NCI-H2196 treated with DMSO at 0.1 percent for 48 hours (cell line): ENCODE results near the gene KLF11.

Source experiments
- DNase-seq: peaks from one replicate; lab custom pipeline; 2025; ENCODE audit not compliant: unreplicated experiment; lab: John Stamatoyannopoulos, UW

The KLF11 gene

DNA sequence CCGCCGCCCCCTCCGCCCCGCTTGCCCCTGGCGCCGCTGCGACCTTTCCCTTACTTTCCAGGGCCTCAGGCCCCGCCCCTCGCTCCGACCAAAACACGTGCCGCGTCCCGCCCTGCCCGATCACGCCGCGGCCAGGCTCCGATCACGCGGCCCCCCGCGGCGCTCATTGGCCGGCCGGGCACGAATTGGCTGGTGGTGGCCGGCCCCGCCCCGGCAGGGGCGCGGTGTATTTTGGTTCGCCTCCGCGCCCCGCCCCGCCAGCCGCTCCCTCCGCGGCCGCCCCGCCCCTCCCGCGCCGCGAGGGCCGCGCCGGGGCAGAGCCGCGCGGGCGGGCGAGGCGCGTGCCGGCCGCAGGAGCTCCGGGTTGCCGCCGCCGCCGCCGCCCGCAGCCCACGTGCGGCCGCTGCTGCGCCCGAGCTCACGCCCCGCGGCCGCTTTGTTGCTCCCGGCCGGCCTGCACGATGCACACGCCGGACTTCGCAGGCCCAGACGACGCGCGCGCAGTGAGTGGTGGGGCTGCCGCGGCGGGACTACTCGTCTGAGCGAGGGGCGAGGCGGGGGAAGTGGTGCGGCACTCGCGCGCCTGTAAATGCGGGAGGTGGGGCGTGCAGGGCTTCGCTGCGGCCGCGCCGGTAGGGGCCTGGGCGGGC is at the start of gene KLF11:
Gene KLF11 (plus strand): TSS at position 295 of the 650 bp plus-strand sequence. CDS start 167 bp downstream, at position 462.
- DNase-seq, result peak; percentile 97

DNA sequence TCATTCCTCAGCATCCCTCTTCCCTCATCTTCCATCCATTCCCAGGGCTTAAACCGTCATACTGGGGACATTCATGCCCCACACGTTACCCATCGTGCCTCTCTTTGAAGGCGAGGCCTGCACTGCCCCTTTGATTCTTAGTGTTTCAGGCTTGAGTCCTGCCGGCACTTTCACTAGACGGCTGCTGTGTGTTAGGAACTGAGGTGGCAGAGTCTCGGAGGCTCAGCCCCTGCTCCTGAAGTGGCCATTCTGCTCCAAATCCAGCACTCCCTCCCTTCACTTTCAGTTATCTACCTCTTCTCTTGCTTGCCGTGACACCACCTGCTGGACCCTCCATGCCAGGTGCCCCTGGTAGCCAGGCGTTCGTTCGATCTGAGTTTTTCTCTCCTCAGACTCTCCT is 48.9 kb upstream of the KLF11 start:
- DNase-seq, result no peak

DNA sequence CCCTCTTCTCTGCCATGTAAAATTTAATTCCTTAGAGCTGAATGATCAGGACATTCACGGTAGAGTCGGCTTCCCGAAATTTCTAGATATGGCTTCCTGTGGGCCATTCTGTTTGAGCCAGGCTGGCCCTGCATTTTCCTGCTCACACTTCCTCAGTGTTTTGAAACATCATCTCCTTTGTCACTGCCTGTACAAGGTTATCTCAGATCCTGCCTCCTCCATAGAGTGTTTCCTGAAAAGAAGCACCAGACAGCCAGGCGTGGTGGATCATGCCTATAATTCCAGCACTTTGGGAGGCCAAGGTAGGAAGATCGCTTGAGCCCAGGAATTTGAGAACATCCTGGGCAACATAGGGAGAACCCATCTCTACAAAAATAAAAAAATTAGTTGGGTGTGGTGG is 48.3 kb upstream of the KLF11 start:
- no peak for DNase-seq

DNA sequence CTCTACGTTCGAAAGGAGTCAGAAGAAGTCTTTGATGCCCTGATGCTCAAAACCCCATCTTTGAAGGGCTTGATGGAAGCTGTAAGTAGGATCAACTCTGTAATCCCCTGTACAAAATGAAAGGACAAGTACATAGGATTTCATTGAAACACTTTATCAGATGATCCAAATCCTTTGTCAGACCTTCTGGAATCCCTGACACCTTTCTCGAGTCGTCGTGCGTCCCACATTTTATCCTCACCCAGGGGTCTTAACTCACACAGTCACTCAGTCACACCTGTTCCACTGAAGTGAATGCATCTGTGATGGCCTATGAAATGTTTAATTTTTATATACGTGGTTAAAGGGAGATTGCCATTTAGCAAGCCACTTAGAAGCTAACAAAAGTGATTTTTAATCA is 47.0 kb upstream of the KLF11 start:
- no peak for DNase-seq

DNA sequence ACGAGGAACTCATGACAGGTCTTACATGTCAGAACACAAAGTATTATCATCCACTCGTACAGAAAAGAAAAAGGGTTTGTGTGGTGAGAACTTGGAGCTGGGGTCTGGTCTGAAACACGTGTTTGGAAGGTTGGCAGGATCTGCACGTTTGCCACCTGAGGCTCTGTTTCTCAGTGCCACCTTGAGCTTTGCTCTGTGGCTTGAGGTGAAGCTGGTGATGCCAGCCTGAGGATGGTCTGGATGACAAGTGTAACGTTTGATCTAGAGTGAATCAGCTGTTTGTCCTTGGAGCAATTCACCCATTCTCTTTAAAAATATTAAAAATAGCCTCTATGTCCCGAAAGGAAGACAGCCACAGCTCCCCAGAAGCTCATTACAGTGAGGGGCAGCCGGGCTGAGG is 45.4 kb upstream of the KLF11 start:
- DNase-seq, result no peak

DNA sequence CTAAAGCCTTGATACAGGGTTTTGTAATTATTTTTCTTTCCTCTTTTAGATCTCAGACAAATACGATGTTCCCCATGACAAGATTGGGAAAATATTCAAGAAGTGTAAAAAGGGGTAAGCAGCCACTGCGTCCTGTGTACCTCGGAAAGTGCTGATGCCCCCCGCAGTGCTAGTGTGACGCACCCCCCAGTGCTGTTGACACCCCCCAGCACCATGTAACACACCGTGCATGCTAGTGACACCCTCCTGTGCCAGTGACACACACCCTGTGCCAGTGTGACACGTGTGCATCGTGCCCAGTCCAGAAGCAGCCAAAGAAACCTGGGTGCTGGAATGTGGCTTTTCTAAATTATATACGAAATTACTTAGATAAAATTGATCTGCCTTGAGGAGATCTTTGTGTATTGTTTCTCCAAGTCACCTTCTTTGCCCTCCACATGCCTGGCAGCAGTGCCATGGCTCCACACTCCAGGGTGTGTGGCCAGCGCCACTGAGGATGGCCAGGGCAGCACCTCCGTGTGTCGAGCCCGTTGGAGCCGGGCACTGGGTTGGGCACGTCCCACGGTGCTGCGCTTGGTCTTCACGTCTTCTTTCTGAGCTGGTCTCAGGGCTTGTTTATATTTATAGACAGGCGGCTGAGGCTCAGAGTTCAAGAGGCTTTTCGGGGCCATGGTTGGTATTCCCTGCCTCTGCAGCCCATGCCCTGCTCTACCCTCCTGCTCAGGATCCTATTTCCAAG is 44.3 kb upstream of the KLF11 start:
- no peak for DNase-seq

DNA sequence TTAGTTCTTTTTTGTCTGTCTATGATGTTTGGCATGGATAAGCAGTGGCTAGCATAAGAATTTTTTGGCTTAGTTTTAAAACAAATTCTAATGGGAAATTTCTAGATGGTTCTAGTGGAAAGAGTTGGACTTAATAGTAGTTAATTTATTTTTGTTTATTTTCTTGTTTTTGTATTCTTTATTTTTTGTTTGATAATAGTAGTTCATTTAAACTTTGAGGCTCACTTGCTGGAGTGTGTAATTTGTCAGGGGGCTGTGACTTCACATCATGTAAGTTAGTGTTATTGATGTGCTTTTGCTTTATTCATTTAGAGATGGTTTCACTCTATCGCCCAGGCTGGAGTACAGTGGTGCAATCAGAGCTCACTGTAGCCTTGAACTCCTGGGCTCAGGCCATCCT is 43.7 kb upstream of the KLF11 start:
- DNase-seq, result no peak

DNA sequence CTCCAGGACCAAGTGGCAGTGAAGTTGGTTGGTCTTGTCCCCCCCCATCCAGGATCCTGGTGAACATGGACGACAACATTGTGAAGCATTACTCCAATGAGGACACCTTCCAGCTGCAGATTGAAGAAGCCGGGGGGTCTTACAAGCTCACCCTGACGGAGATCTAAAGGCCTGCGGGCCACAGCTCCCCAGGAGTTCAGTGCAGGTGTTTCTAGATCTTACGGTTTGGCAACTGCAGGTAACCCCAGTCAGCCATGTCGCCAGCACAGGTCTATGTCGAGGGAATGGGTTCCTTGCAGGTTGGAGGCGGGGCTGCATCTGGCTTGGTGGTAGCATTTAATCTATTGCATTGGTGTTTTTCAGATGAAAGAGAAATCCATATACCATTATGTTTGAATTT is 42.8 kb upstream of the KLF11 start:
- no peak for DNase-seq

DNA sequence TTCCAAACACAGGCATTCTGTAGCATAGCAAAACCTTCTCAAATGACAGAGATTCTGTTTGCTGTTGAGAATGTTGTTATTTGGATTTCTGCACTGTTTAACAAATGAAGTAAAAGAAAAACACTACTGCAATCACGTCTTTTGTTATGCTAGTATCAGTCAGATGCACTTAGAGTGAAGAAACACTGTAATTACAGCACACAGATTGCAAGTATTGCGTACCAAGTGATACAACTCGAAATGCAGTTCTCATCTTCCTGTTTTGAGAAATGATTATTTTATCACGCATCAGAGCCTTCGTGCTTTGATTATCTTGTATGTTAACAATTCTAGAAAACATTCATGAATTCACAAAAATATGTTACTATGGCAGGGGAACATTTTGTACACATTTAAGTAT is 41.8 kb upstream of the KLF11 start:
- no peak for DNase-seq

DNA sequence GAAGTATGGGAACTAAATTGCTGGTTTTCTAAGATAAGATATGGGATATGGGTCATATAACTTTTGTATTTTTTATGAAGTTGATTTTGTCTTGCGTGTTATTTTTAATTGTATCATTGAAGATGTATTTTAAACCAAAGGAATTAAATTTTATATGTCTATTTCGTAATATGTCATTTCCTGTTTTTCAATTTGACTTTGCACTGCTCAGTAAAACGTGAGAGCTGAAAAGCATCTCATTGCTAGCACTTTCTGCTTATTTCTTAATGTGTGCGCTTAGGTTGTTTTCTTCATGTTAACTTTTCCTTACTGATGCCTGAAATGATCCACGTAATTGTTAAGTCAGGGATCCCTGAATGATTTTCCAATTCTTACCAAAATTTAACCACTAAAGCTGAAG is 41.2 kb upstream of the KLF11 start:
- no peak for DNase-seq

DNA sequence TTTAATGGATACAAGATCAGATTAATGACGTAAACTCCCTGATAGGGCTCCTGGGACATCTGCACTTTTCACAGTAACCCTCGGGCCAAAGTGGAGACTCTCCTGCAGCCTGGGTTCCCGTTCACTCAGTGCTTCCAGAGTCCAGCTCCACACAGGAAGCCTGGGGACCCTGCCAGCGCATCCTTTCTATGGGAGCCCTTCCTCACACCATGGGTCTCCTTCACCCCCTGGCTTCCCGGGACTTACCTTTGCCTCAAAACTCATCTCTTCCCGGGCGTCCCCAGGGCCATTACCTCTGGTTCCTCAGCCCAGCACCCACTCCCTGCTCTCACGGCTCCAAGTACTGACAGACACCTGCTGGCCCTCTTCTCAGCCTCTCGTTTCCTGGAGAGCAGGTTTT is 40.7 kb upstream of the KLF11 start:
- no peak for DNase-seq

DNA sequence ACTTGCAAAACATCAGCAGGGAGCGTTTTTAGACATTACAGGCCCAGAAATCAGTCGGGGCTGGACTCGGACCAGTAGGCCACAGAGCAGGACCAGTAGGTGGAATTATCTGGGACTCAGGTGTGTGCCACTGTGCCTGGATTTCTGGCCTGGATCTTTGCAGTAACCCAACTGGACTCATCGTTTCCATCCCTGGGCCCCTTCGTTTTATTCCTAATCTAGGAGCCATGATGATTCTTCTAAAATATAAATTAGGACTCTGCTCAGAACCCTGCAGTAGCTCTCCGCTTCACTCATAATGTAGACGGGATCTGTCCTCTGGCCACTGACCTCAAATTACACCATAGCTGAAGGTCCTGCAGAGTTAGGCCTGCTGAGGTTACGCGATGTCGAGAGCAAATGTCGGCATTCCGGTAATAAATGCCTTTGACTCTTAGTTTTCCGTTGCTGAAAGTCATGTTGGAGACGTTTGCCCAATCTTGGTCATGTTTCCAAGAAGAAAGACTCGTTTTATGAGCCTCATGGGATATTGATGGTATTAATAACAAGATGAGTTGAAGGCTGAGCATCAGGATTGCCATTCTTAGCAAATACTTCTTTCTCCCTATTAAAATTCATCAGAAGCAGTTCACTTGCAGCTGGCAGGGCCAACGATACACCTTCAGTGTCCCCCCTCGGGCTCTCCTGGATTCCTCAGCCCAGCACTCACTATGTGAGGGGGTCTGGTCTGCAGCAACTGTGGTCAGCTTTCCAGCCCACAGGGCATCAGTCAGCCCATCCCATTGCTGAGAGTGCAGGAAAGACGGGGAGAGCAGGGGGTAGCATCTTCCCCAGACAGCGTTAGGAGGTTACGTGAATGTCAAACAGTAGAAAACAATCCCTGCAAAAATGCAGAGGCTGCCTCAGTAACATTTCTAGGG is 39.9 kb upstream of the KLF11 start:
- no peak for DNase-seq

DNA sequence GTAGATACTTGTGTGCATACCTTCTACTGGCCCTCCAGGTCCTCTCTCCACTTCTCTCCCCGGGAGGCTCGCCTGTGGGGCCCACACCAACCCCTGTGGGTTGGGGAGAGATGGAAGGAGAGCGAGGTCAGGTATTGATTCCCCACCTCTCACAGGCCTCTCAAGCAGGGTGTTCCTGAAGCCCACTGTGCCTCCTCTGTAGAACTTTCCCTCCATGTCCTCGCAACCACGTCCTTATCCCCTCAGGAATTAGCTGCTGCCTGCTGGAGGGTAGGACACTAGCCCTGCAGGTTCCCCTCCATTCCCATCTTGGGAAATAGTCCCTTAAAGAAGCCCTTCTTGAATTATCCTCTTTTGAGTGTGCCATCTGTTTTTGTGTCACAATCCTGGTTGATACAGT is 38.9 kb upstream of the KLF11 start:
- DNase-seq, result no peak

DNA sequence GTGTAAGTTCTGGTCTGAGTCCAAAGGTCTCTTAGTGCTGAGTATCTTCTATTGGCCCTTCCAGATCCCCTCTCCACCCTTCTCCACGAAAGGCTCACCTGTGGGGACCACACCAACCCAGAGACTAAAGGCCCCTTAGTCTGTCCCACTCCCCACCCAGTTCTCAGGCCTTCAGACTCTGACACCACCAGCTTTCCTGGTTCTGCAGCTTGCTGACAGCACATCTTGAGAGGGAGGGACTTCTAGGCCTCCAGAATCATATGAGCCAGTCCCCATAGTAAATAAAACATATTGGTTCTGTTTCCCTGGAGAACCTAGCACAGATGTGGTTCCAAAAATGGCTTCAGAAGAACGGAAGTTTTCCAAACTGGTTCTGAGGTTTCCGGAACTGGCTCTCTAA is 38.5 kb upstream of the KLF11 start:
- no peak for DNase-seq

DNA sequence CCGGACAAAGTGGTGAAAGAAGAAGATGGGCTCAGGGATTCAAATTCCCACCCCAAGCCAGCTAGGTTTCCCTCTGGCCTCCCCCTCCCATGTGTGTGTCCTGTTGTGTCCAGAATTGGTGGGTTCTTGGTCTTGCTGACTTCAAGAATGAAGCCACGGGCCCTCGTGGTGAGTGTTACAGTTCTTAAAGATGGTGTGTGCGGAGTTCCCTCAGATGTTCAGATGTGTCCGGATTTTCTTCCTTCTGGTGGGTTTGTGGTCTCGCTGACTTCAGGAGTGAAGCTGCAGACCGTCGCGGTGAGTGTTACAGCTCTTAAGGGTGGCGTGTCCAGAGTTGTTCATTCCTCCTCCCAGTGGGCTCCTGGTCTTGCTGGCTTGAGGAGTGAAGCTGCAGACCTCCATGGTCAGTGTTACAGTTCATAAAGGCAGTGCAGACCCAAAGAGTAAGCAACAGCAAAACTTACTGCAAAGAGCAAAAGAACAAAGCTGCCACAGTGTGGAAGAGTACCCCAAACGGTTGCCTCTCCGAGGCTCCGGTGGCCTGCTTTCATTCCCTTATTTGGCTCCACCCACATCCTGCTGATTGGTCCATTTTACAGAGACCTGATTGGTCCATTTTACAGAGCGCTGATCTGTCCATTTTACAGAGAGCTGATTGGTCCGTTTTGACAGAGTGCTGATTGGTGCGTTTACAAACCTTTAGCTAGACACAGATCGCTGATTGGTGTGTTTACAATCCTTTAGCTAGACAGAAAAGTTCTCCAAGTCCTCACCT is 37.7 kb upstream of the KLF11 start:
- no peak for DNase-seq

DNA sequence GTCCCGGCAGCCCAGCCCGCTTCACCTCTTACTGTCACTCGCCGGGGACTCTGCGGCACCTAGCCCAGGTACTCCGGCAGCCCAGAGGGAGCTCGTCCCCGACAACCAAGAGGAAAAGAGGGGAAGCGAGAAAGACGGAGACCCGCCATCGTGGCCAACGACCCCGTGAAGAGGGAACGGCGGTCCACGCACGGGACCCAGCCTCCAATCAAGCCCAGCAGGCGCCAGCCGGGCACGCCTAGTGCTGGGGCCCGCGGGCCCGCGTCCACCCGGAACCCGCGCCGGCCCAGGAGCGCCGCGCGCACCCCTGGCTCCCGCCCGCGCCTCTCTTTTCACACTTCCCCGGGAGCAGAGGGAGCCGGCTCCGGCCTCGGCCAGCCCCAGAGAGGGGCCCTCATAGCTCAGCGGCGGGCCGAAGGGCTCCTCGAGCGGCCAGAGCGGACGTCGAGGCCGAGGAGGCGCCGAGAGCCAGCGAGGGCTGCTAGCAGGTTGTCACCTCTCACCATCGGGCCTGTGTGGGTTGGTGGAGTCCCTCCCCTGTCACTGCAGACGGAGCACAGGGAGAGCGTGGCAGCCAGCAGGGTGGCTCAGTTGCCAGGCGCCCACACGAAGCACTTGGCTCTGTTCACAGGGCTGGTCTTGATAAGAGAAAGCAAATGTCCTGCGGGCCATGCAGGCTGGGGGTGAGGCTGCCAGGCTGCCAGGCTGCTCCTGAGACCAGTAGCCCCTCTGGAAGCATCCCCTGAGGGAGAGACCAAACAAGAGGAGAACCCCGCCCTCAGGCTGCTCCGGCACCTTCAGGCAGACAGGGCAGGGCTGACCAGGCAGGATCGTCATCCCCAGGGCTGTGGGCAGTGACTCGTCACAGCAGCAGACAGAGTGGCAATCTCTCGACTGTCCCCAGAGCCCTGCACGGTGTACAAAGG is 36.9 kb upstream of the KLF11 start:
- no peak for DNase-seq

DNA sequence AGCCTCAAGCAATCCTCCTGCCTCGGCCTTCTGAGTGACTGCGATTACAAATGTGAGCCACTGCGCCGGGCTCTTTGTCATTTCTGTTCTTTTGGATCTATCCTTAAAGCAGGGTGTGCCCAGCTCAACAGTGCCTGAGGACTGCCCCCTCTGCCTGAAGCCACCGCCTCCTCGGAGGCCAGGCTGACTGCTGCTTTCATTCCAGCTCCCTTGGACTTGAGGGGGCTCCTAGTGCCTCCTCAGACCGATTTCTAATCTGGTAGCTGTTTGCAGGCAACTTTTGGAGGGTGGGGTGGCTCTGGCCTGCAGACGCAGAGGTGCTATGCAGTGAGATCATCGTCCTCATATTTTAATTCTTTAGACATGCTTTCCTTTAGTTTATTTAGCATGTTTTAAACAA is 35.9 kb upstream of the KLF11 start:
- no peak for DNase-seq

DNA sequence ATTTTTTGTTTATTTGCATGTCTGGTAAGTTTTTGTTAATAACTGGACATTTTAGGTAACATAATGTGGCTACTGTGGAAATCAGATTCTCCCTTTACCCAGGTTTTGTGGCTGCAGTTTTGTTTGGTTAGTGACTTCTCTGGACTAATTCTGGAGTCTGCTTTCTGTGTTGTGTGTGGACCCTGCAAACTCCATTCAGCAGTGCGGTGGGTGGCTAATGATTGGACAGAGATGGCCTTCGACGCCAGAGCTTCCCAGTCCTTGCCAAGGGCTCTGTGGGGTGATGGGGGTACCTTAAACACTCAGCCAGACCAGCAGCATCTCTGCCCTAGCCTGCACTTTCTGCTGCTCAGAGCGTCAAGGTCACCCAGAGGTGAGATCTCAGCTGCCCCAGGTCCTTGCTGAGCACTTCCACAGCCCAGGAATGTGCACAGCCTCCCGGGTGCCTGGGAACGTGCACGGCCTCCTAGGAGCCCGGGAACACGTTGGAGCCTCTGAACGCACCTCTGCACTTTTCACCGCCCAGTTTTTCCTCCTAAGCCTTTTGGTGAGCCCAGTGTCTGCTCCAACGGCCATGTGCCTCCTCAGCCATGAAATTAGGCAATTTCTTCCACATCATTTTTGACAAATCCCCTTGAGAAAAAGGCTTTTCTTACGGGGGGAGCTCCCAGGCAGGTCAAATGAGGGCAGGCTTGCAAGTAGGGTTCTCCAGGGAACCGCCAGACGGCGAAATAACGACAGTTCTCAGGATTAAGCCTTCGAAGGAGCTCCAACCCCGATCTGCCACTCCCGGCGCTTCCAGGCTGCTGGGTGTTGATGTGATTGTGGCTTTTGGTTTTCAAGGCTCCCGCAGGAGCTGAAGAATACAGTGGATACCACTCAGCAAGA is 35.2 kb upstream of the KLF11 start:
- DNase-seq, result no peak

DNA sequence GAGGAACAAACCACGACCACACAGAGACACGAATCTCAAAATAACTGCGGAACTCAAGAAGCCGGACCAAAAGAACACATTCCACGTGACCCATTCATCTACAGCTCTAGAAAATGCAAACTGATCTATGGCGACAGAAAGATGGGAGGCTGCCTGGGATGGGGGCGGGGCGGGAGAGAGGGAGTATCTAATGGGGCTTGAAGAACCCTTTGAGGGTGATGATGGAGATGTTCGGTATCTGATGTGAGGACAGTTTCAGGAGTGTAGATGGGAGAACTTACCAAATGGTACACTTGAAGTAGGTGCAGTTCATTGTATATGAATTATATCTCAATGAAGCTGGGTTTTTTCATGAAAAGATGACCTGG is 34.6 kb upstream of the KLF11 start:
- DNase-seq, result no peak
